ENCODE measurements around the gene COPZ1.

DNA sequence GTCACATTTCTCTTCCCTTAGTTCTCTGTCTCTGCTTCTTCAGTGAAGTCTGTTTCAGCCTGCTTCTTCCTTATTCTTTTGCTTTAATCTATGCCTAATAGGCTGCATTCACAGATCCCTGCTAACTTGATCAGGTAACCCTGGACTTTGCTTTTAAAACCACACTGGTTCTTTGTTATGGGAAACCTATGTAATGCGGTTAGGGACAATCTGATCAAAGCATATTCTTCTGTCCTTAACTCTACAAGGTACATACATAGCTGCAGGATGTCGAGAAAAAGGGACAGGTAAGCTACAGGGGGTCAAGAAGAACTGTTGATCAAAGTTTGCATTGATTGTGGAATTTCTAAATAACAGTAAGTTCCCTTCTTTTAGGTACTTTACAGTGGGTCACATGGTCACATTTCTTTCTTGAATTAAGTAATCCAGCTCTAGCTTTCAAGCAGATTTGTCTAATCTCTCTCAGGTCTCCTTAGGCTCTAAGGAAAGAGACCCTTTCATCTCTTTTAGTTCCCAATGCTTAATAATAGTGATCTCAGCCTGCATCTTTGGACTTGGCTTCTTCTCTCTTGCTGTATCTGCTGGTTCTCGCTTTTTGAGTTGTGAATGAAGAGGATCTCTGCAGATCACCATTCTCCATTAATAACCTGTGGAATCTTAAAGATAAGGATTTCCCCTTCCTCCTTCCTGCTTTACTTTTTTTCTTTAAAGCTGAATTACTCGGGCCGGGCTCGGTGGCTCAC lies 3.8 kb downstream of the COPZ1 start:
- no peak for TF ChIP-seq TAF7 (tag; IDR thresholded peaks at IDR 0.05)
- TF ChIP-seq DMBX1 (CRISPR knock-in tag; IDR thresholded peaks at IDR 0.05; ENCODE audit: borderline replicate concordance), result no peak
- TF ChIP-seq SMC3 (conservative IDR thresholded peaks at IDR 0.05; ENCODE audit: insufficient read depth, low read depth, low read length), result no peak
- TF ChIP-seq CREBBP (IDR thresholded peaks at IDR 0.05; ENCODE audit: low read depth, low read length), result no peak
- no peak for TF ChIP-seq POLR2AphosphoS5 (IDR thresholded peaks at IDR 0.05; ENCODE audit: control insufficient read depth, insufficient read depth, low read depth, low read length)
- TF ChIP-seq TRIM28 (IDR thresholded peaks at IDR 0.05), result no peak
- TF ChIP-seq, protein P1, sequence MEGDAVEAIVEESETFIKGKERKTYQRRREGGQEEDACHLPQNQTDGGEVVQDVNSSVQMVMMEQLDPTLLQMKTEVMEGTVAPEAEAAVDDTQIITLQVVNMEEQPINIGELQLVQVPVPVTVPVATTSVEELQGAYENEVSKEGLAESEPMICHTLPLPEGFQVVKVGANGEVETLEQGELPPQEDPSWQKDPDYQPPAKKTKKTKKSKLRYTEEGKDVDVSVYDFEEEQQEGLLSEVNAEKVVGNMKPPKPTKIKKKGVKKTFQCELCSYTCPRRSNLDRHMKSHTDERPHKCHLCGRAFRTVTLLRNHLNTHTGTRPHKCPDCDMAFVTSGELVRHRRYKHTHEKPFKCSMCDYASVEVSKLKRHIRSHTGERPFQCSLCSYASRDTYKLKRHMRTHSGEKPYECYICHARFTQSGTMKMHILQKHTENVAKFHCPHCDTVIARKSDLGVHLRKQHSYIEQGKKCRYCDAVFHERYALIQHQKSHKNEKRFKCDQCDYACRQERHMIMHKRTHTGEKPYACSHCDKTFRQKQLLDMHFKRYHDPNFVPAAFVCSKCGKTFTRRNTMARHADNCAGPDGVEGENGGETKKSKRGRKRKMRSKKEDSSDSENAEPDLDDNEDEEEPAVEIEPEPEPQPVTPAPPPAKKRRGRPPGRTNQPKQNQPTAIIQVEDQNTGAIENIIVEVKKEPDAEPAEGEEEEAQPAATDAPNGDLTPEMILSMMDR (IDR thresholded peaks at IDR 0.05 in 2 of 3, conservative IDR thresholded peaks at IDR 0.05 in 1 of 3; ENCODE audit: insufficient read depth in 2 of 3, low read depth in 1 of 3, low read length in 3 of 3), result no peak
- TF ChIP-seq ZNF740 (CRISPR knock-in tag; IDR thresholded peaks at IDR 0.05), result no peak
- no peak for TF ChIP-seq ZNF740 (tag; IDR thresholded peaks at IDR 0.05)
- TF ChIP-seq ZNF384 (IDR thresholded peaks at IDR 0.05; ENCODE audit: low read depth, low read length), result no peak
- no peak for TF ChIP-seq CEBPB (tag; IDR thresholded peaks at IDR 0.05)
- no peak for TF ChIP-seq ZNF24 (IDR thresholded peaks at IDR 0.05)
- TF ChIP-seq ZNF143 (CRISPR knock-in tag; IDR thresholded peaks at IDR 0.05), result no peak
- no peak for TF ChIP-seq POLR3G (IDR thresholded peaks at IDR 0.05; ENCODE audit: extremely low read depth, insufficient read length, insufficient replicate concordance)
